AG09309 (cell line): ENCODE results near the gene TNNC2.
"Not testable (repeated sequence)": the region's sequence is repeated elsewhere in the genome, so short reads cannot be mapped to it uniquely, and the experiment has no call there.

ENCODE experiments used
- DNase-seq: peaks from one replicate; pipeline ENCODE4 v3.0.0-alpha.2; 2010; ENCODE audit warnings: low read depth
- H3K4me3 ChIP-seq: 2 replicates; pipeline ENCODE4 v1.5.1; 2011; ENCODE audit warnings: mild to moderate bottlenecking, low read depth, low read length, moderate library complexity; ENCODE audit not compliant: control insufficient read depth
- TF ChIP-seq, protein P1 (sequence below): IDR thresholded peaks from 2 replicates; pipeline ENCODE4 v1.5.1; 2011; ENCODE audit warnings: mild to moderate bottlenecking, low read depth, low read length, inconsistent platforms; ENCODE audit not compliant: insufficient read depth, control insufficient read depth; ENCODE audit errors: missing control alignments

Gene TNNC2

DNA sequence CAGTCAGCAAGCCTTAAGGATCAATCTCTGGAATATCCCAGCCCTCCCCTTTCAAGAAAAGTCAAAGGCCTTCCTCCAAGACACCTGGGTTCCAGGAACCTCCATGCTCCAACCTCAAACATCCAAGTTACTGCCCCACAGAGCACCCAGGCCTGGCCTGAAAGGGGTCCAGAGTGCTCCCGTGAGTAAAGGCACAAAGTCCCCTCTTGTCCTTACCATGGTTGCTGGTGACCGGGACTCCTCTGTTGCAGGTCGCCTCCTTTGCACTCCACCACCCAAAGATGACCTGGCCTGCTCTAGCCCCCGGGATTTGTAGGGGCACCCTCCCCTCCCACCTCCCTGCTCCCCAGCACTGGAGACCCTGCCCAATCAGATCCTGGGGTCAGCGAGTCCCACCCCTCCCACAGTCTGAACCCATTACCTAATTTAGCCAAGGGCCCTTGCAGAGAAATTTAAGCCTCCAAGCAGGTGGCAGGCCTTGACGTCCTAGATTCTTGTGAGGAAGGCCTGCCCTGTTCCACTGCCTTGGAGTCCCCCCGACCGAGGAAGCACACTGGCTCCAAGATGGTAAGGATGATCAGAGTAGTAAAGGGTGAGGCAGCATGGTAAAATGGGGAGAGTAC is at the start of gene TNNC2:
TSS of gene TNNC2 (minus strand) at position 283 of the 623 bp plus-strand sequence. CDS start at position 219, 64 bp downstream.
- H3K4me3 ChIP-seq = no peak within 1 kb of the TSS
- no peak for DNase-seq
- TF ChIP-seq, protein P1, sequence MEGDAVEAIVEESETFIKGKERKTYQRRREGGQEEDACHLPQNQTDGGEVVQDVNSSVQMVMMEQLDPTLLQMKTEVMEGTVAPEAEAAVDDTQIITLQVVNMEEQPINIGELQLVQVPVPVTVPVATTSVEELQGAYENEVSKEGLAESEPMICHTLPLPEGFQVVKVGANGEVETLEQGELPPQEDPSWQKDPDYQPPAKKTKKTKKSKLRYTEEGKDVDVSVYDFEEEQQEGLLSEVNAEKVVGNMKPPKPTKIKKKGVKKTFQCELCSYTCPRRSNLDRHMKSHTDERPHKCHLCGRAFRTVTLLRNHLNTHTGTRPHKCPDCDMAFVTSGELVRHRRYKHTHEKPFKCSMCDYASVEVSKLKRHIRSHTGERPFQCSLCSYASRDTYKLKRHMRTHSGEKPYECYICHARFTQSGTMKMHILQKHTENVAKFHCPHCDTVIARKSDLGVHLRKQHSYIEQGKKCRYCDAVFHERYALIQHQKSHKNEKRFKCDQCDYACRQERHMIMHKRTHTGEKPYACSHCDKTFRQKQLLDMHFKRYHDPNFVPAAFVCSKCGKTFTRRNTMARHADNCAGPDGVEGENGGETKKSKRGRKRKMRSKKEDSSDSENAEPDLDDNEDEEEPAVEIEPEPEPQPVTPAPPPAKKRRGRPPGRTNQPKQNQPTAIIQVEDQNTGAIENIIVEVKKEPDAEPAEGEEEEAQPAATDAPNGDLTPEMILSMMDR = no peak

GRCh38 chr20:45874576-45874975 is 47.5 kb upstream of the TNNC2 start:
- TF ChIP-seq, protein P1 = no peak
- DNase-seq = no peak
- no peak overlapping the region for H3K4me3 ChIP-seq

GRCh38 chr20:45874104-45874481 is 47.0 kb upstream of the TNNC2 start:
- not testable (repeated sequence) for DNase-seq, H3K4me3 ChIP-seq

- no peak for DNase-seq
- H3K4me3 ChIP-seq = no peak overlapping the region
- TF ChIP-seq, protein P1 = no peak
Observed at GRCh38 chr20:45873409-45874103, 46.4 kb upstream of the TNNC2 start.

GRCh38 chr20:45872626-45873025 is 45.5 kb upstream of the TNNC2 start:
- H3K4me3 ChIP-seq = no peak overlapping the region
- no peak for DNase-seq
- TF ChIP-seq, protein P1 = no peak

DNA sequence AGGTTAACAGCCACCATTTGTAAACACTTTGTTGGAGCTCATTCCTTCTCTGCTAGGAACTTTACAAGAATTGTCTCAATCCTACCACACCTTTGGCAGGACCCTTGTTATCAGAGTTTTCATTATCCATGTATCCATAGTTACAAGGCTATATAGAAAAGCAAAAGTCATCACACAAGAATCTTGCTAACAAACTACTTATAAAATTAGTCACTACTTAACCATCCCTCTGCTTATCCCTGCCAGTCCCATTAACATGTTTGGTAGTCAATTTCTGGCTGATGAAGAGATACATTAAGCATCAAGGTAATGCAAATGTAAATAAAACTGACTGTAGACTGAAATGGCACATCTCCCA is 40.7 kb upstream of the TNNC2 start:
- TF ChIP-seq, protein P1 = no peak
- DNase-seq = no peak
- no peak overlapping the region for H3K4me3 ChIP-seq

DNA sequence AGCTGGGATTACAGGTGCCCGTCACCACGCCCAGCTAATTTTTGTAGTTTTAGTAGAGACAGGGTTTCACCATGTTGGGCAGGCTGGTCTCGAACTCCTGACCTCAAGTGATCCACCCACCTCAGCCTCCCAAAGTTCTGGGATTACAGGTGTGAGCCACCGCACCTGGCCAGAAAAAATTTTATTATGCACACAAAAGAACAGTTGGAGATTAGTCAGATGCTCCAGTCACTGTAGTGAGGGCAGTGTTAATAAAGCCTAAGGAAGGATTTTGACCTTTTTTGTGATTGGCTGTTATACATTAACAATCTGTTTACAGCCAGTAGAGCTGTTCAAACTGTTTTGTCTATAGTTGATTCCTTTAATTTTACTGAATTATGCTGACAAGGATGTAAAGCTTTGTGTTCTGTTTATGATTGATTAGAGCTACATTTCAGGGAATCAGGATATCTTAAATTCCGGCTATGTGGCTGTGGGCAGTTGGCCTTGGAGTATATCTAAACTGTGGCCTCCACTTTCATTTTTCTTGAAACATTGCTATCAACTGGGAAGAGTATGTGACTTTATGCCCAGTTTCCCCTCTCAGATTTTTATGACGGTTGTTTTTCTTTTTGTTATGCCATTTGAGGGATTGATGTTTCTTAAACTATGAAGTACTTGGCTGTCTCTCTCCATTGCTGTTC is 40.2 kb upstream of the TNNC2 start:
- no peak overlapping the region for H3K4me3 ChIP-seq
- DNase-seq = no peak
- TF ChIP-seq, protein P1 = no peak
